ENCODE results near the gene POLRMT.

- TF ChIP-seq CTCF (IDR thresholded peaks at IDR 0.05; ENCODE audit: poor library complexity) (no peak), EZH2 (IDR thresholded peaks at IDR 0.05; ENCODE audit: borderline replicate concordance) (no peak)
Observed at GRCh38 chr19:681029-682019, 48.0 kb upstream of the POLRMT start.

Measured in hepatocyte (in vitro differentiated cells).